Measurements from ENCODE around the gene THSD4.
"Not testable (repeated sequence)": the region's sequence is repeated elsewhere in the genome, so short reads cannot be mapped to it uniquely, and the experiment has no call there.

Gene THSD4

DNA sequence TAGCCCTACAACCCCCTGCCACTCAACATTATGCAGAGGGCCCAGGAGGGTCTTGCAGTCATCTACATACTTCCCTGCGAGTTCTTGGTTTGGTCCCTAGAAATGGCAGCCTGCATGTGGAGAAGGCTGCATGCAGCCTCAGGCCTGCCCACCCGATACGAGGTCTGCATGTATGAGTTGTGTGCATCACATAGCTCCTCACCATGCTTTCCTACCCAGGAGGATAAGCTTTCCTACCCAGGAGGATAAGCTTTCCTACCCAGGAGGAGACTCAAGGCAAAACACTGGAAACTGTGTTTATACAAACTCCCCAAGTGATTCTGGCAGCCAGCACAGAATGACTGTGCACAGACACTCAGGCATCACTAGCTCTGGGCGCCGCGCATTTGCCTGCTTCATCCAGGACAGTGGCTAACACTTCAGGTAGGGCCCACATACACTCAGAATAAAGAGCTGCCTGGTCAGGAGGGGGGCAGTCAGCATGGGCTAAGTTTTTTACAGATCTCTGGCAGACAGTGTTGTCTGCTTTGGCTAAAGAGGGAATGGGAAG lies 187.7 kb downstream of the THSD4 start:
- no peak for DNase-seq

- no peak for DNase-seq
These were observed 188.7 kb downstream of the THSD4 start for GRCh38 chr15:71303977-71304376.

DNA sequence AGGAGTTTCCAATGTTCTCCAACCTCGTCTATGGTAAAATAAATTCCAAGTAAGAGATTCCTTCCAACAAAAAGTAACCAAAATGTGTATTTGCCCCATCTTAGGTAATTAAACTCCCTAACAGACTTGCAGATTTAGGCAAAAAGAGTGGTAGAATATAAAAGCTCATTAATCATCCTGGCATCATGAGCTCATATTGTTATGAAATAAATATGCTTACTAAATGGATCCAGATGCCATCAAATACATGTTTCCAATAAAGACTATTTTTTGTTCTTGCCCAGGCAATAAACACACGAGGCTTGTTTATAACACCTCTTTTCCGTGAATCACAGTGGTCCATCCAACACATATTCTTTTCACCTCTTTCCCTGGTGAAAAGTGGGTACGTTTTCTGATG lies 189.4 kb downstream of the THSD4 start:
- DNase-seq, result no peak

DNA sequence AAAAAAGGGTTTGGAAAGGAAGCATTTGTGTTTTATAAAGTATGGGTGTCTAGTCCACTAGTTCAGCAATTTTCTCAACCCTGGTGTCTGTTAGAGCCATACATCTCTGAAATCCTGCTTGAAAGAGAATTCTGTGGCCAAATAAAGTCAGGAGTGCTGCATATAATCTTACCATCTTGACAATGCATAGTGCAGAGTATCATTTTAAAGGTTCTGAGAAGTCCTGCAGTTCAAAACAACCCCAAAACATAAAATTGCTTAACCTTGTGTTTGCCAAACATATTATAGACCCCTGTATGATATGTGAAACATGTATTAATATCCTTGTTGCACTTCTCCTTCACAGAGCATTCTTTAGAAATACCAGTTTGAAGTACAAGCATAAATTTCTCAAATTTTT lies 191.3 kb downstream of the THSD4 start:
- no peak for DNase-seq

GRCh38 chr15:71312194-71312708 lies 197.0 kb downstream of the THSD4 start:
- DNase-seq, result no peak

GRCh38 chr15:71312731-71313460 lies 197.6 kb downstream of the THSD4 start:
- DNase-seq, result no peak

- DNase-seq, result no peak
These were observed 198.5 kb downstream of the THSD4 start for GRCh38 chr15:71313806-71314205.

DNA sequence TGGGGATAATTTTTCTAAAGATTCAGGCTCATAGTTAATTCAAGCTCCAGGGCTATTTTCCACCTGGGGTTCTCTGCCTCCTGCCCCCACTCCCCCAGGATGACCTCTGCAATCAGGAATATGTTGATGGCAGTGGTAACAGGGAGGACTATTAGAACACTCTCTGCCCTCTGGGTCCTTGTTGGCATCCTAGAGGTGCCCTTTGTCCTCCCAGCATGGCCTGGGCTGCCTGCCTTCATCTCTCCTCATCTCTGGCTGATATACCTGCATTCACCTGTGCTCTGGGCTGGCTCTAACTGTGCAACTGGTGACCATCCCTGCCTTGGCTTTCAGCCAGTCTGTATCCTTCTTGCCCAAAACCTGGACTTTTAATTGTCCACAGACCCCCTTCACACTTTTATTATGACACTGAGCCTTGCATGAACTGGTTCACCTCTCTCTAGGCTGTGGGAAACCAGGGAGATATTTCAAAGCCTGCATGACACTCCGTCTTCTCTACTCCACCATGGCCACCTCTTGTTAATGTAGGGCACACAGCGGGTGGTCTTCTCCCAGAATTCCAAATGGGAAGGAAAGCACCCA lies 199.8 kb downstream of the THSD4 start:
- DNase-seq, result no peak

DNA sequence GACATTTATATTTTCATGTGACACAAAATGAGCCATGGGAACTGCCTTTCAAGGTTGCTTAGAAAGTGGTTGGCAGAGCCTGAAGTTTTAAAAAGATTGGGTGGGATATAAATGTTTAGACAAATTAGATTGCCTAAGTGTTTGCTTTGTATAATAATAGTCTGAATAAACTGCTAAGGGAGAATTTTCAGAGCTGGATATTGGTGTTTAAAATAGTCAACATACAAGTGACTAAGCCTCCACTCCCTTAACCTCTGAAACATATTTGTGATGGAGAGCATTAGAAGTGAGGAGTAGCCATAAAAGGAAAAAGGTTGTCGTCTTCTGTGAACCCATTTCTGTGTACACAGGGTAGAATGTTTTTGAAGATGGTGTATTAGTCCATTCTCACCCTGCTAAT lies 201.6 kb downstream of the THSD4 start:
- no peak for DNase-seq

DNA sequence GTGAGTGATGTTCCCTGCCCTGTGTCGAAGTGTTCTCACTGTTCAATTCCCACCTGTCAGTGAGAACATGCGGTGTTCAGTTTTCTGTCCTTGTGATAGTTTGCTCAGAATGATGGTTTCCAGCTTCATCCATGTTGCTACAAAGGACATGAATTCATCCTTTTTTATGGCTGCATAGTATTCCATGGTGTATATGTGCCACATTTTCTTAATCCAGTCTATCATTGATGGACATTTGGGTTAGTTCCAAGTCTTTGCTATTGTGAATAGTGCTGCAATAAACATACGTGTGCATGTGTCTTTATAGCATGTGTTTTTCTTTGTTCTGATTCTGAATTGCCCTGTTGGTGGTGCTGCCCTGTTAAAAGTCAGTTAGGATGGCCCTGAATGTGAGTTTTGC lies 204.2 kb downstream of the THSD4 start:
- DNase-seq, result not testable (repeated sequence)

- DNase-seq, result no peak
These were observed 204.7 kb downstream of the THSD4 start for GRCh38 chr15:71319935-71320334.

DNA sequence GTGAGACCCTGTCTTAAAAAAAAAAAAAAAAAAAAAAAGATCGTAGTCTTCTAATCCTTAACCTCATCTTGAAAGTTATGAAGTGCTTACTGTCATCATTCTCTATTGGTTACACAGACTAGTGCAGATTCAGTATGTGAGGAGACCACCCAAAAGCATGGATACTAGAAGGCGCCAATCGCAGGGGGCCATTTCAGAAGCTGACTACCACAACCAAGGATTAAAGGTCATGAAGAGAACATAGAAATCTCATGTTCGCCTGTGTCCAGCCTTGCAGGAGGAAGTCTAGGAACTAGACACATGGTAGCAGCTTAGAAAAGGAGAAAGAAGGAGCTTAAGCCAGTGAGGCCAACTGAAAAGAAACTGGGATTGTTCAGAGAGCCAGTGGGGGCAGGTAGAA lies 207.8 kb downstream of the THSD4 start:
- no peak for DNase-seq

DNA sequence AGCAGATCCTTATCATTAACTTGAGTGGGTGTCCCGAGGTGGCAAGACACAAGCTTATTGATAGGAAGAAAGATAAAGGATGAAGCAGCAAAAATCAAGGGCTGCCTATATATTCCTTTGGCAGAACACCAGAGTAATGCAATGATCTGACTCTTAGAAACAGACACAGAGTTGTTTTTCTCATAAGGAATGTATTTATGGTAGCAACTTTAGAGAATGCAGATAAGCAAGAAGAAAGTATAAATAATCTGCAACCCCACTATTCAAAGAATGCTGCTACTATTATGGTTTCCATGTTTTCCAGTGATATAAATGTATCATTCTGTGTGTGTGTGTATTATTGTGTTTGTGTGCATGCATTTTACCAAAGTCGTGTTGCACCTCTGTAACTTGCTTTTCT lies 208.3 kb downstream of the THSD4 start:
- DNase-seq, result no peak

DNA sequence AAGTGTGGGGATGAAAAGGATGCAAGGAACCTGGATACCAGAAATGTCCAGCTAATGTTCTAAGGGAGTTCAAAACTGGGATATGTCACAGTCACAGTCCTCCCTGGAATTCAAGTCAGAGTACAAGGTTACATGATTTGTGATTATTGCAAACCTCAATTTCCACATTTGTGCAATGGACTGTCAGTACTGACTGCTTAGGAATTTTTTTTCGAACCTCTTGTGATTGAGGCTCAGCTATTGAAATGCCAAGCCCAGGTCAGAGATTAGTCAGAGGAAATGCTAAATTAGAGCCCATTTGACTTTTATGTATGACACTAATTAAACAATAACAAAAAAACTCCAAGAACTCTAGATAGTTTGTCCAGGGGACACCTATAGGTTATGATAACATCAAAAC lies 210.2 kb downstream of the THSD4 start:
- no peak for DNase-seq

DNA sequence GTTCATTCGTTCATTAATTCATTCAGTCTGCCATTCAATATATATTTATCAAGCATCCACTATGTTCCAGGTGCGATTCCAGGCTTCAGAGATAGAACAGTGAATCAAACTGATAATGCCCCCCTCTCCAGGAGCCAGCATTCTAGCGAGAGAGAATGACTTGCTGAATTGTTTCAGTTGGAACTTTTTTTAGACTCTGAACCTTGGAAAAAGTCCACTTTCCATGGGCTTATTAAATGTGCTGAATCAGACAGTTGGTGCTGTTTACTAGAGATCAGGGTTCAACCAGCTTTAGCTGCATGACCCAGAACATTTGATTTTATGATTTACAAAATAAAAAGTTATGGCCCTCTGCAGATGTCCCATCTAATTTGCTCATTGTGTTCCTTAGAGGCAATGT lies 213.2 kb downstream of the THSD4 start:
- no peak for DNase-seq

GRCh38 chr15:71329041-71329440 lies 213.8 kb downstream of the THSD4 start:
- no peak for DNase-seq

- no peak for DNase-seq
These were observed 214.4 kb downstream of the THSD4 start for GRCh38 chr15:71329497-71330260.

DNA sequence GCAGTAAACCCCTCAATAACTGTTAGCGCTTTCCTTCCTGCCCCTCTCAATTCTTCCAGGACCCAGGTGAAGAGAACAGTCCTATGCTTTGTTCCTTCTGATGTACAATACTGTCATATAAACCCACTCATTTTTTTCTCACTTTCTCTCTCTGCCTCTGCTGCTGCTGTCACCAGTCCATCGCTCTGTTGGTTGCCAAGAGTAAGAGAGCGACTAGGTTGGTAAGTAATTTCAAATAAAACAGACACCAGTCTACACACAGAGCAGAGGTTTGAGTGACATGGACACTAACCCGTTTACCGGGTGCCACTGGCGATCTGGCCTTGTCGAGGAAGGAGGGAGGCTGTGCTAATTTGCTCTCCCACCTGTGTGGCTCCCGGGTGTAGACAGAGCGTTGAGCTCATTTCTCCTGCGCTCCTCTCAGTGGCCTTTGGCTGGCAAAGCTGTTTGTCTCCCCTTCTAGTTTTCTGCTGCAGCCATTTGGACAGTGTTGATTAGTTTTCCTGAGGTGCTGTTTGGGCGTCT lies 215.4 kb downstream of the THSD4 start:
- no peak for DNase-seq

GRCh38 chr15:71331173-71331572 lies 215.9 kb downstream of the THSD4 start:
- no peak for DNase-seq

DNA sequence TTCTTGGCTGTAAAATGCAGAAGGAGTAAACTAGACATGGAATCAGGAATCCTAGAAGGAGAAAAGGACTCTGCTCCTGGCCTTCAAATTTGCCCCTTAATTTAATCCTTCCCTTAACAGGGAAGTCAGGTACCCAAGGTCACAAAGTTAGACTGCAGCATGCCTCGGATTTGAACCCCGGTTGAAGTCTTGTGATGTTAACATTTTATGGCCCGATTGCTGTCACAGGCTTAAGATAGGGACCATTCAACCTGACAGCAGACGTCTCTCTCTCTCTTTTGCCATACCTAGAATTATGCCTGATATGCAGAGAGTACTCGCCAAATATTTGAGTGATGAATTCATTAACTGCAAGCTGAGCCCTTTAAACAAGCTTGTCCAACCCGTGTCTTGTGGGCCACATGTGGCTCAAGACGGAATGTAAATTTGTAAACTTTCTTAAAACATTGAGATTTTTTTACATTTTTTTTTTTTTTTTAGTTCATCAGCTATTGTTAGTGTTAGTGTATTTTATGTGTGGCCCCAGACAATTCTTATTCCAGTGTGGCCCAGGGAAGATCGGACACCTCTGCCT lies 217.2 kb downstream of the THSD4 start:
- no peak for DNase-seq

DNA sequence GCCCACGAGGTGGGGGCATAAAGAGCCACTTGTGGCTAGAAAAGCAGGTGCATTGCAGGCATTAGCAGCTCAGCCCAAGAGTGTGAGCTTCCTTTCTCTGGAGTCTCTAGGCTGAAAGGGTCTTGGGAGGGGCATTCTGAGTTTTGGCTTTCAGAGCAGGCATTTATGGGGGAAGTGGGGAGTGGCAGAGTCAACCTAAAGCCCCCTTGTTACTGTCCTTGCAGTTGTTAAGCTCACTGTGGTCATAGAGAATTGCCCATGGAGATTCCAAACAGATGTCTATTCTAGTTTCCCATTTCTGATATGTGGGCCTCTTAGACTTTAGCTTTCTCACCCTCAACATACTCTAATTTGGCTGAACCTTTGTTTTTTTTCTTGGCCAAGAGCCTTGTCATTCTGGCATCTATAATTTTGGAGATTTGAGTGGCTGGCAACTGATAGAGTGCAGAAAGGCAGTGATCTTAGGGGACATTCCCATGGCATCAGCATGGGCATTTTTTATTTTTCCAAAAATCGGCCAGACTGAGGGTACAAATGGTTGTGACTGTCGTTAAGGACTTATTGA lies 217.9 kb downstream of the THSD4 start:
- no peak for DNase-seq

- DNase-seq, result no peak
These were observed 218.6 kb downstream of the THSD4 start for GRCh38 chr15:71333839-71334238.

DNA sequence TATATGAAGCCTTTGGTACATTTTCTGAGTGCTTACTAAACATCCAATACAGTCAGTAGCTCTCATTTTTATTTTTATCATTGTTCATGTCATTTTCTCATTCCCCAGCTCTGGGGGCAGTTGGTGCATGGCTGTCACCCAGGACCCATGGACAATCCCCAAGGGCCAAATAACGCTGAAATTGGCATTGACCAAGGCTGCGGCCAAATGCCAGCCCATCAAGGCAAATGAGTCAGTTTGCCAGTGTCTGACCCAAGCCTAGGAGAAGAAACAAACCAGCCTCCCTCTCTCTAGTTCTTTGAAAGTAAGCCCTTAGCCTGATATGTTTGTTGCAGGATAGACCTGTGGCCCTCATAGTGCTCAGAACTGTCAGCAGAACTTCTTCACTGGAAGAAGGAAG lies 219.2 kb downstream of the THSD4 start:
- no peak for DNase-seq
